Keratinocyte (primary cell): Measurements from ENCODE around the gene TMEM126B. TPM values are rescaled to one million over a fixed set of nuclear protein-coding genes. Genes with fewer than 3 reads are reported as not detected.

Experiments used
- DNase-seq: peaks from one replicate; pipeline ENCODE4 v3.0.0-alpha.2; 2011; ENCODE audit warnings: low read depth, missing footprints, low spot score
- FAIRE-seq: peaks from 2 replicates; lab custom pipeline; 2011; peaks lifted over from hg19 to GRCh38; lab: Jason Lieb, UNC
- H2AFZ ChIP-seq: 2 replicates; pipeline ENCODE4 v1.6.0; 2012; ENCODE audit warnings: low read length, control low read depth, inconsistent platforms; ENCODE audit not compliant: control insufficient read depth
- H3K27ac ChIP-seq: 2 replicates; pipeline ENCODE4 v1.5.1; 2011; ENCODE audit warnings: low read length; ENCODE audit not compliant: control insufficient read depth, insufficient read depth
- H3K27me3 ChIP-seq: 3 replicates; pipeline ENCODE4 v1.6.0; 2011; ENCODE audit warnings: low read length; ENCODE audit not compliant: control insufficient read depth, insufficient read depth; ENCODE audit errors: extremely low read depth
- H3K36me3 ChIP-seq, 2 experiments: 2 replicates in 1 of 2; 3 replicates in 1 of 2; pipeline ENCODE4 v1.5.1; 2011; ENCODE audit warnings: low read length in 2 of 2, mild to moderate bottlenecking in 1 of 2; ENCODE audit not compliant: control insufficient read depth in 2 of 2, insufficient read depth in 2 of 2; ENCODE audit errors: extremely low read depth in 1 of 2
- H3K4me1 ChIP-seq: 3 replicates; pipeline ENCODE4 v1.5.1; 2011; ENCODE audit warnings: low read length; ENCODE audit not compliant: control insufficient read depth, insufficient read depth; ENCODE audit errors: extremely low read depth
- H3K4me2 ChIP-seq: 3 replicates; pipeline ENCODE4 v1.6.0; 2011; ENCODE audit warnings: low read depth, low read length; ENCODE audit not compliant: control insufficient read depth, insufficient read depth; ENCODE audit errors: extremely low read depth
- H3K4me3 ChIP-seq, 3 experiments: fragments of 200-600 bp in 1 of 3; sonication (generic) in 1 of 3; 2 replicates in 2 of 3; 3 replicates in 1 of 3; pipeline ENCODE4 v1.5.1; 2011 to 2016; ENCODE audit warnings: low read length in 3 of 3, mild to moderate bottlenecking in 3 of 3, control low read depth in 2 of 3, inconsistent platforms in 1 of 3, low read depth in 1 of 3, mixed read lengths in 1 of 3, mixed run types in 1 of 3, moderate library complexity in 1 of 3; ENCODE audit not compliant: control insufficient read depth in 2 of 3, insufficient read depth in 2 of 3; ENCODE audit errors: extremely low read depth in 1 of 3
- H3K79me2 ChIP-seq: 2 replicates; pipeline ENCODE4 v1.6.0; 2012; ENCODE audit warnings: low read length; ENCODE audit not compliant: control insufficient read depth, insufficient read depth
- H3K9ac ChIP-seq: 3 replicates; pipeline ENCODE4 v1.6.0; 2011; ENCODE audit warnings: low read length; ENCODE audit not compliant: control insufficient read depth, insufficient read depth; ENCODE audit errors: extremely low read depth
- H3K9me1 ChIP-seq: 3 replicates; pipeline ENCODE4 v1.6.0; 2011; ENCODE audit warnings: low read length; ENCODE audit not compliant: control insufficient read depth, insufficient read depth; ENCODE audit errors: extremely low read depth
- H3K9me3 ChIP-seq: 2 replicates; pipeline ENCODE4 v1.5.1; 2012; ENCODE audit warnings: low read depth, low read length; ENCODE audit not compliant: control insufficient read depth
- H4K20me1 ChIP-seq: 3 replicates; pipeline ENCODE4 v1.6.0; 2011; ENCODE audit warnings: low read length; ENCODE audit not compliant: control insufficient read depth, insufficient read depth; ENCODE audit errors: extremely low read depth
- EZH2 ChIP-seq: IDR thresholded peaks from one replicate; pipeline ENCODE4 v1.6.1; 2012; ENCODE audit warnings: inconsistent platforms, mild to moderate bottlenecking, low read length, moderate library complexity
- dilution Hi-C: fragments of 300-500 bp; cut with MboI; formaldehyde crosslinking; loops from one replicate; pipeline ENCODE4 v1.7.0; 2020; ENCODE audit warnings: low sequenced_read_pairs; ENCODE audit not compliant: extremely low pct_ligation_motif_present
- polyA plus RNA-seq, 5 experiments: library from polyadenylated mRNA; depleted of rRNA in 3 of 5; stranded (reverse) in 3 of 5; stranded (forward) in 1 of 5; unstranded in 1 of 5; fragments of >200 nt; gene quantifications; 1 replicate in 1 of 5; 2 replicates in 3 of 5; 3 replicates in 1 of 5; pipeline versions ENCODE4 v1.2.1 to v1.2.3, GENCODE V29; 2011 to 2012; ENCODE audit warnings: missing spikeins in 2 of 5, low read depth in 1 of 5, low replicate concordance in 1 of 5
- TF ChIP-seq, protein P1 (sequence below), 3 experiments: IDR thresholded peaks in 1 of 3; conservative IDR thresholded peaks in 1 of 3; optimal IDR thresholded peaks in 1 of 3; 2 replicates in 2 of 3; 3 replicates in 1 of 3; pipeline versions ENCODE3 to v1.5.1; 2011; ENCODE audit warnings: low read length in 3 of 3, mild to moderate bottlenecking in 3 of 3, moderate library complexity in 2 of 3, control low read depth in 1 of 3, inconsistent platforms in 1 of 3; ENCODE audit not compliant: insufficient read depth in 2 of 3; ENCODE audit errors: extremely low read depth in 1 of 3

The TMEM126B gene
- polyA plus RNA-seq, 1 donor (not counting 4 experiments of a cell fraction or from before 2014, with no cell fraction given) = 105 TPM

DNA sequence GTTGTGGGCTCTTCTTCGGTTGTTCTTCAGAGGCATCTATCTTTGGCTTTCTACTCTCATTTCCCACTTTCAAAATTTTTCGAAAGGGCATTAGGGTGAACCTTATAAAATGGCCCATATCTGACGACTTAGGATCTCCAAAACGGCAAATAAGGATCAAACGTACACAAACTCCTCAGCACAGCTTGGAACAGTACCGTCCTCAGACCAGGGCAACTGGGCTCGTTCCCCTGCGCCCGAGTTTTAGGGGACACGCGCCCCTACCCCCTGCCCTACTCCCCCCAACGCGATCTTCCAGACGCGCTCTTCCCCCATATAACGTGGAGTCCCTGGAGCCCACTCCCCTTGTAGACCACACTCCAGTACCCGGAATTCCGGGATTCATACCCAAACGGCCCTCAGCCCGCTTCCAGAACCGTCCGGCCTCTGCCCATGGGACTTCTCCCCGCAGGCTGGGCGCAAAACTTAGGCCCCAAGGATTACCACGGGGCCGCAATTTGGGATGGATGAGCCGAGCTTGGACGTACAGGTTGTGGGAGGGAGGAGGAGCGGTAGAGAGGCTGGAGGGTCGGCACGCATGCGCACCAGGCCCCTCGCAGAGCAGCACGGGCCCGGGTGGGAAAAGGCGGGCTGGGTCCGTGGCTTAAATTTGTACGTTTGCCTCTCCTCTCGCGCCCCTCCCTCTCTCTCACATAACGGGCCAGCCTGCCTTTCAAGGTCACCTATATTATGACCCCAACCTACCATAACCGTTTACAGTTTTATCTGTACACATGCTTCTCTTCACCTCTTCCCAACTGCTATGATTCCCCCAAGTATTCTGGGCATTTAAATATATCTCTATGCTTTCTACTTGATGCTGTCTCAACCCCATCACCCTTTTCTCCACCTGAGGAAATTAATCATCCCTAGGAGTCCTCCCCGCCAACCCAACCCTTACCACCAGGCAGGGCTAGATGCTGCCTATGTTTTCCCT lies 54.2 kb downstream of the TMEM126B start:
- no peaks in the 10 kb centered on the region for H3K4me1 ChIP-seq
- no peaks in the 10 kb centered on the region for H3K9me1 ChIP-seq
- no peaks in the 10 kb centered on the region for H3K27me3 ChIP-seq
- FAIRE-seq = no peak
- DNase-seq = no peak
- peak overlapping the region; percentile 77 for H2AFZ ChIP-seq
- H3K9me3 ChIP-seq = no peaks in the 10 kb centered on the region
- no peak overlapping the region for H3K27ac ChIP-seq
- H3K36me3 ChIP-seq = no peaks in the 10 kb centered on the region
- peak overlapping the region; percentile 34 to 55 (median 36) for H3K4me3 ChIP-seq
- H4K20me1 ChIP-seq = no peaks in the 10 kb centered on the region
- peak overlapping the region; percentile 26 for H3K9ac ChIP-seq
- no peaks in the 10 kb centered on the region for H3K79me2 ChIP-seq
- H3K4me2 ChIP-seq = peak overlapping the region; percentile 72
- dilution Hi-C loops = no loop called here
- TF ChIP-seq EZH2 = no peak
- TF ChIP-seq, protein P1, sequence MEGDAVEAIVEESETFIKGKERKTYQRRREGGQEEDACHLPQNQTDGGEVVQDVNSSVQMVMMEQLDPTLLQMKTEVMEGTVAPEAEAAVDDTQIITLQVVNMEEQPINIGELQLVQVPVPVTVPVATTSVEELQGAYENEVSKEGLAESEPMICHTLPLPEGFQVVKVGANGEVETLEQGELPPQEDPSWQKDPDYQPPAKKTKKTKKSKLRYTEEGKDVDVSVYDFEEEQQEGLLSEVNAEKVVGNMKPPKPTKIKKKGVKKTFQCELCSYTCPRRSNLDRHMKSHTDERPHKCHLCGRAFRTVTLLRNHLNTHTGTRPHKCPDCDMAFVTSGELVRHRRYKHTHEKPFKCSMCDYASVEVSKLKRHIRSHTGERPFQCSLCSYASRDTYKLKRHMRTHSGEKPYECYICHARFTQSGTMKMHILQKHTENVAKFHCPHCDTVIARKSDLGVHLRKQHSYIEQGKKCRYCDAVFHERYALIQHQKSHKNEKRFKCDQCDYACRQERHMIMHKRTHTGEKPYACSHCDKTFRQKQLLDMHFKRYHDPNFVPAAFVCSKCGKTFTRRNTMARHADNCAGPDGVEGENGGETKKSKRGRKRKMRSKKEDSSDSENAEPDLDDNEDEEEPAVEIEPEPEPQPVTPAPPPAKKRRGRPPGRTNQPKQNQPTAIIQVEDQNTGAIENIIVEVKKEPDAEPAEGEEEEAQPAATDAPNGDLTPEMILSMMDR (optimal IDR thresholded peaks at IDR 0.05 in 1 of 3, IDR thresholded peaks at IDR 0.05 in 1 of 3, conservative IDR thresholded peaks at IDR 0.05 in 1 of 3; ENCODE audit: extremely low read depth in 1 of 3, insufficient read depth in 2 of 3, low read length in 3 of 3) = no peak

DNA sequence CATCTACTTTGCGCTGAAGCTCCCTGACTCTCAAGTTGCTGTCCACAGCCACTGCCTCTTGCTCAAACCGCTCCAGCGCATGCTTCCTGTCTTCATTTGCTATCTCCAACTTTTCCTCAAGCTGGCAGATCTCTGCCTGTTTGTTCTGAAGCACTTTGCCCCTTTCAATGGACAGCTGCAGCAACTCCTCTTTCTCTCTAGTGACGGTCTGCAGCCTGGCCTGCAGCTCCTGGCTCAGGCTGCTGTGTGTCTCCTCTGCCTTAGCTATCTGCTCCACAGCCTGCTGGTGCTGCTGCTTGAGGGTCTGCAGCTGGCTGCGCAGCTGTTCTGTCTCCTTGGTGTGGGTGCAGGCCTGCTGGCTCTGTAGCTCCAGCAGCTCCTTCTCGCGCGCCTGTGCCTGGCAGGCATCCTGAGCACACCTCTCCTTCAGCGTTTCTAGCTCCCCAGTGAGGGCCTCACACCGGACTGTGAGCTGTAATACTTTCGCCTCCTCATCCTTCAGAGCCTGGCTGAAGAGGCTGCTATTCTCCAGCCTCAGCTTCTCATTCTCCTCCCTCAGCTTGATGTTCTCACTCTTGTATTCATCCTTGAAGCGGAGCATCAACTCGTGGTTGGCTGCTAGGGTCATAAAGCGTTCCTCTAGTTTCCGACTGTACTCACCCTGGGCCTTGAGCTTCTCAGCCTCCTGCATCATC lies 56.9 kb downstream of the TMEM126B start:
- no peaks in the 10 kb centered on the region for H3K79me2 ChIP-seq
- no peaks in the 10 kb centered on the region for H3K27me3 ChIP-seq
- peak overlapping the region; percentile 60 for H2AFZ ChIP-seq
- no peak overlapping the region for H3K27ac ChIP-seq
- no peaks in the 10 kb centered on the region for H3K4me1 ChIP-seq
- dilution Hi-C loops = no loop called here
- TF ChIP-seq EZH2 = no peak
- TF ChIP-seq, protein P1 (optimal IDR thresholded peaks at IDR 0.05 in 1 of 3, IDR thresholded peaks at IDR 0.05 in 1 of 3, conservative IDR thresholded peaks at IDR 0.05 in 1 of 3; ENCODE audit: extremely low read depth in 1 of 3, insufficient read depth in 2 of 3, low read length in 3 of 3) = no peak
- no peaks in the 10 kb centered on the region for H3K36me3 ChIP-seq
- H3K4me2 ChIP-seq = peak overlapping the region; percentile 56
- no peak overlapping the region for H3K9ac ChIP-seq
- H3K9me3 ChIP-seq = no peaks in the 10 kb centered on the region
- DNase-seq (no peak), FAIRE-seq (no peak)
- H3K4me3 ChIP-seq = peak overlapping the region; percentile 0 to 52 (median 25)
- no peaks in the 10 kb centered on the region for H3K9me1 ChIP-seq
- no peaks in the 10 kb centered on the region for H4K20me1 ChIP-seq
